ENCODE data around the gene KCNMA1.

The KCNMA1 gene

DNA sequence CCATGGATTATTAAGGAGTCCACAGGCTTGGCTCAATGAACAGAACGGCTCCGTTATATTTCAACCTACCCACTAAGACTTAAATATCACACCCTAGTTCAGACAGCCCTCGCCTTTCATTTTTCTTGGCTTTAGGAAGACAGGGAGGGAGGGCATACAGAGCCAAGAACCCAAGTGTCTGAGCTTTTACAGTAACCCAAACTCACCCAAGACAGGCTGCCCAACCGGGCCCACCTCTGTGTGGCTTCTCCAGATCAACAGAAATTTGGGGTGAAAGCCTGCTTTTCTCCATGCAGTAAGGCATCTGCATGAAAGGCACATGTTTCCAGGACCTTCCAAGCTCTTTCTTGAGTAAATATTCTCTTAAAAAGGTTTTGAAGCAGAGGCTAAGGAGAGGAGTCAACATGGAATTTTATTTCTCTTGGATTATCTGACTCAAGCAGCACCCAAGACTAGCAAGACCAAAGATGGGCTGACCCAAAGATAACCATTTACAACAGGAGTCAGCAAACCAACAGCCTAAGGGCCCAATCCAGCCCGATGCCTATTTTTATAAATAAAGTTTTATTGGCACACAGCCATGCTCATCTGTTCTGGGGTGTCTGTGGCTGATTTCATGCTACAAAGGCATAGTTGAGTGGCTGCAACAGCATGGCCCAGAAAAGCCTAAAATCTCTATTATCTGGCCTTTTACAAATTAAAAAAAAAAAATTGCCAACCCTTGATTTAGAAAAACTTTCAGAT, 90.1 kb downstream of the KCNMA1 start:
- no peak overlapping the region for H3K4me3 ChIP-seq (ENCODE audit: low read depth, low read length)
- TF ChIP-seq, protein P1, sequence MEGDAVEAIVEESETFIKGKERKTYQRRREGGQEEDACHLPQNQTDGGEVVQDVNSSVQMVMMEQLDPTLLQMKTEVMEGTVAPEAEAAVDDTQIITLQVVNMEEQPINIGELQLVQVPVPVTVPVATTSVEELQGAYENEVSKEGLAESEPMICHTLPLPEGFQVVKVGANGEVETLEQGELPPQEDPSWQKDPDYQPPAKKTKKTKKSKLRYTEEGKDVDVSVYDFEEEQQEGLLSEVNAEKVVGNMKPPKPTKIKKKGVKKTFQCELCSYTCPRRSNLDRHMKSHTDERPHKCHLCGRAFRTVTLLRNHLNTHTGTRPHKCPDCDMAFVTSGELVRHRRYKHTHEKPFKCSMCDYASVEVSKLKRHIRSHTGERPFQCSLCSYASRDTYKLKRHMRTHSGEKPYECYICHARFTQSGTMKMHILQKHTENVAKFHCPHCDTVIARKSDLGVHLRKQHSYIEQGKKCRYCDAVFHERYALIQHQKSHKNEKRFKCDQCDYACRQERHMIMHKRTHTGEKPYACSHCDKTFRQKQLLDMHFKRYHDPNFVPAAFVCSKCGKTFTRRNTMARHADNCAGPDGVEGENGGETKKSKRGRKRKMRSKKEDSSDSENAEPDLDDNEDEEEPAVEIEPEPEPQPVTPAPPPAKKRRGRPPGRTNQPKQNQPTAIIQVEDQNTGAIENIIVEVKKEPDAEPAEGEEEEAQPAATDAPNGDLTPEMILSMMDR (IDR thresholded peaks at IDR 0.05; ENCODE audit: low read depth, low read length), result no peak
- TF ChIP-seq POLR2A (IDR thresholded peaks at IDR 0.05; ENCODE audit: extremely low read depth, insufficient read length), result no peak
- TF ChIP-seq, protein P2, sequence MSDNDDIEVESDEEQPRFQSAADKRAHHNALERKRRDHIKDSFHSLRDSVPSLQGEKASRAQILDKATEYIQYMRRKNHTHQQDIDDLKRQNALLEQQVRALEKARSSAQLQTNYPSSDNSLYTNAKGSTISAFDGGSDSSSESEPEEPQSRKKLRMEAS (IDR thresholded peaks at IDR 0.05; ENCODE audit: low read depth, low read length), result no peak
- TF ChIP-seq MYC (IDR thresholded peaks at IDR 0.05; ENCODE audit: low read depth, low read length), result no peak
- no peak for DNase-seq (ENCODE audit: low read depth)

DNA sequence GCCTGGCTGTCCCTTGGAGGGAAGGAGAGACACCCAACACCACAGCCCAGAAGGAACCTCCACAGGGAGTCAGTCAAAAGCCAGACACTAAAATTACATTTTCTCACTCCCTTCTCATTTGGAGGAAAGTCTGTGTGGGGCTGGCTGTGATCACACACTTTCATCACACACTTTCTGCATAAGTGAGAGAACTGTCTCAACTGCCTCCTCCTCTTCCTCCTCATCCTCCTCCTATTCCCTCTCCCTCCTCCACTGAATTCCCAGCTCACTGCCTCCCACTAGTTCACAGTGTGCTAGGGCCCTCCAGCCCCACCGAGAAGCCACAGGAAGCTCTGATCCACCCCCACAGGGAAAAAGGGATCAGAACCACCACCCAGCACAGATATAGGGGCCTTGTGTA, 91.6 kb downstream of the KCNMA1 start:
- no peak overlapping the region for H3K4me3 ChIP-seq (ENCODE audit: low read depth, low read length)
- no peak for DNase-seq (ENCODE audit: low read depth)

DNA sequence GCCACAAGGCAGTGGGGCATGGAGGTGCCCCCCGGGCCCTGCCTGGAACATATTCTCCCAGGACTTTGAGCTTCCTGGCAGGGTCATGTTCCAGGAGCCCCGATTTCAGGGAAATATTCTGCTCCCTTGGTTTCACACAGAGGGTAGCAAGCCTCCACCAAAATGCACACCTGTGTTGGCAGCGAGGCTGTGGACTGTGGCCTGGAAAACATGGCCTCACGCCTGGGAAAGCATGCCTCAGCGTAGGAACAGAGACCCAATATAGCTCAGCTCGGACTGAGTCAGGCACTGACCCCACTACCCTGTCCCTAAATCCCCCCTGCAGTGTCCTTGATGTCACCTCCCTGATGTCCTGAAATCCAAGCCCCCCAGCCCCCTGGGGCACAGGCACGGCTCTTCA, 92.0 kb downstream of the KCNMA1 start:
- no peak for DNase-seq (ENCODE audit: low read depth)
- no peak for TF ChIP-seq POLR2A (IDR thresholded peaks at IDR 0.05; ENCODE audit: extremely low read depth, insufficient read length)
- TF ChIP-seq, protein P2 (IDR thresholded peaks at IDR 0.05; ENCODE audit: low read depth, low read length), result no peak
- TF ChIP-seq MYC (IDR thresholded peaks at IDR 0.05; ENCODE audit: low read depth, low read length), result no peak
- TF ChIP-seq, protein P1 (IDR thresholded peaks at IDR 0.05; ENCODE audit: low read depth, low read length), result no peak
- no peak overlapping the region for H3K4me3 ChIP-seq (ENCODE audit: low read depth, low read length)

More for the DNA sequence above, 91.6 kb downstream of the KCNMA1 start:
- no peak for TF ChIP-seq MYC (IDR thresholded peaks at IDR 0.05; ENCODE audit: low read depth, low read length)
- TF ChIP-seq, protein P1 (IDR thresholded peaks at IDR 0.05; ENCODE audit: low read depth, low read length), result no peak
- TF ChIP-seq, protein P2 (IDR thresholded peaks at IDR 0.05; ENCODE audit: low read depth, low read length), result no peak
- TF ChIP-seq POLR2A (IDR thresholded peaks at IDR 0.05; ENCODE audit: extremely low read depth, insufficient read length), result no peak

DNA sequence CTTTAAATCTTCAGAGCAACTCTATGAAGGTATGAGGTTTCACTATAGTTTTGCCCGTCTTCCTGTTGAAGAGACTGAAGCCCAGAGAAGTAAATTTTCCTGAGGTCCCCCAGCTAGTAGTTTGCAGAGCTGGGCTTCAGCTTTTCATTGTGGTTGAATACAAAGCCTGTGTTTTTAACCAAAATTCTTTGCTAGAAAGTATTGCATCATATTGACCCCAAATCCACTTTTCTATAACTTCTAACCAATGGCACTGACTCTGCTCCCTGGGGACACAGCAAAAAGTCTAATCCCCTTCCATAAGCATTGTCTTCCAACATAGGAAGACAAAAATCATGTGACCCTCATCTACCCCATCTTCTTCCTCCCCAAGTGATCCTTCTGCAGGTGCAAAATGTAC, 93.0 kb downstream of the KCNMA1 start:
- DNase-seq (ENCODE audit: low read depth), result peak; percentile 34
- no peak overlapping the region for H3K4me3 ChIP-seq (ENCODE audit: low read depth, low read length)
- TF ChIP-seq POLR2A (IDR thresholded peaks at IDR 0.05; ENCODE audit: extremely low read depth, insufficient read length) (no peak), MYC (IDR thresholded peaks at IDR 0.05; ENCODE audit: low read depth, low read length) (no peak)
- TF ChIP-seq, protein P2 (IDR thresholded peaks at IDR 0.05; ENCODE audit: low read depth, low read length), result no peak
- TF ChIP-seq, protein P1 (IDR thresholded peaks at IDR 0.05; ENCODE audit: low read depth, low read length), result no peak

DNA sequence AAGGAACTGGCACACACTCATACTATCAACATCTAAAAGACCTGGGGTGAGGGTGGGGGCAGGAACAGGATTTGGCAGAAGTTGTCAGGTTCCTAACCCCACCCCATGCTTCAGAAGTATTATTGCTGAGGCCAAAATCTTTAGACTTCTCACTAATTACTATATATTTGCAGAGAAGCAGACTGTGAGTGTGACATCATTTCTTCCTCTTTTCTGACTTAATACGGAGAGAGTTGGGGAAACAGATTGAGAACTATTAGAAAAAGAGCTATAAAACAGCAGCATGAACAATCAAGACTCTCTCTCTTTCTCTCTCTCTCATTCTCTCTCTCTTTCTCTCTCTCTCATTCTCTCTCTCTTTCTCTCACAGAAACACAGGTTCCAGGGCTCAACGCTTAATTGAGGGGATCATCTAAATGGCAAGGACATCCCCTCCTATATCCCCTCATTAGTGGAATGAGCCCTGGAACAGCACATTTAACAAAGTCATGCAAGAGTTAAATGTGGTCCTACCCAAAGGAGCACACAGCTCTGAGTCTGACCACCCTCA, 94.8 kb downstream of the KCNMA1 start:
- TF ChIP-seq MYC (IDR thresholded peaks at IDR 0.05; ENCODE audit: low read depth, low read length) (no peak), POLR2A (IDR thresholded peaks at IDR 0.05; ENCODE audit: extremely low read depth, insufficient read length) (no peak)
- TF ChIP-seq, protein P2 (IDR thresholded peaks at IDR 0.05; ENCODE audit: low read depth, low read length), result no peak
- TF ChIP-seq, protein P1 (IDR thresholded peaks at IDR 0.05; ENCODE audit: low read depth, low read length), result no peak
- no peak overlapping the region for H3K4me3 ChIP-seq (ENCODE audit: low read depth, low read length)
- no peak for DNase-seq (ENCODE audit: low read depth)

Data from NB4 (cell line).